ENCODE data around the gene HES4. TPM values are rescaled to one million over a fixed set of nuclear protein-coding genes. Genes with fewer than 3 reads are reported as not detected.
"Not testable (repeated sequence)": the region's sequence is repeated elsewhere in the genome, so short reads cannot be mapped to it uniquely, and the experiment has no call there.

Gene HES4
- polyA plus RNA-seq, 1 donor = 24.1 TPM

DNA sequence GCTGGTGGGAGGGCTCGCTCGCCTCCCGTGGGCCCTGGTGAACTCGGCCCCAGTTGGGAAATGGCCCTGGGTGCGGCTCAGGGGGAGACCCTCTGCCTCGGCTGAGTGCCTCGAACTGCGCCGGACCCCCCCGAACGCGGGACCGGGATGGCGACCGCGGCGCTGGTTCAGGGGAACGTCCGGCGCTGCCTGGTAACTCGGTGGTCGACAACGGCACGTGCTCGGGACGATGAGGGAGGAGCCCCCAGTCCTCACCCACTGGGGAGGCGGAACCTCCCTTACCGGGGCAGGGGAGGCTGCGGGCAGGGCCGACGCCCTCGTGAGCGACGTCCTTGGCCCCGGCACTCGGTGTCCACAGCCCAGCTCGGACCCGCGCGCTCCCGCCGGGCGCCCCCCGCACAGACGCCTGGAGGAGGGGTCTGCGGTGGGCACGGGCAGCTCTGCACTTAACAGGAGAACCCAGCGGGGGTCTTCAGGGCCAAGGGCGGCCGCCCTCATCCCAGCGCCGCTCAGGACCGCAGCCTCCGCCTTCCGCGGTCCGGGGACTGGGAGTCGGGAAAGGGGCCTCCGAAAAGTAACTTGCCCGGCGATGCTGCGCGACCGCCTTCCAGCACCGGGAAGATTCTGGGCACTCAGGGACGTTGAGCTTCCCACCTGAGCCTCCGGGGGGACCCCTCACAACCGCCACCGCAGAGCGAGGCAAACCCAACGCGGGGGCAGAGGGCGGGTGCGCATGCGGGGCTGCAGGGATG, 1.7 kb downstream of the HES4 start:
- DNase-seq = no peak

DNA sequence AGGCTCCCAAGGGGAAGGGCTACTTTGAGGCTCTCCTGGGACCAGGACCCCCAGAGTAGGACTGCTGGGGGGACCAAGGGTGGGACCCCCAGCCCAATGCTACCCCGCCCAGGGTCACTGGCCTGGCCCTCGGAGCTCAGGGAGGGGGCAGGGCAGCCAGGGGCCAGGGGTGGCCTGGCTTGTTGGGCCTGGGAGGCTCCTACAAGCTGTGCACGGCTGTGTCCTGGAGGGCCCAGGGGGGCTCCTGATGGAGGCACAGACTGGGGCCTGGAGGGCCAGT, 2.2 kb downstream of the HES4 start:
- DNase-seq = no peak

DNA sequence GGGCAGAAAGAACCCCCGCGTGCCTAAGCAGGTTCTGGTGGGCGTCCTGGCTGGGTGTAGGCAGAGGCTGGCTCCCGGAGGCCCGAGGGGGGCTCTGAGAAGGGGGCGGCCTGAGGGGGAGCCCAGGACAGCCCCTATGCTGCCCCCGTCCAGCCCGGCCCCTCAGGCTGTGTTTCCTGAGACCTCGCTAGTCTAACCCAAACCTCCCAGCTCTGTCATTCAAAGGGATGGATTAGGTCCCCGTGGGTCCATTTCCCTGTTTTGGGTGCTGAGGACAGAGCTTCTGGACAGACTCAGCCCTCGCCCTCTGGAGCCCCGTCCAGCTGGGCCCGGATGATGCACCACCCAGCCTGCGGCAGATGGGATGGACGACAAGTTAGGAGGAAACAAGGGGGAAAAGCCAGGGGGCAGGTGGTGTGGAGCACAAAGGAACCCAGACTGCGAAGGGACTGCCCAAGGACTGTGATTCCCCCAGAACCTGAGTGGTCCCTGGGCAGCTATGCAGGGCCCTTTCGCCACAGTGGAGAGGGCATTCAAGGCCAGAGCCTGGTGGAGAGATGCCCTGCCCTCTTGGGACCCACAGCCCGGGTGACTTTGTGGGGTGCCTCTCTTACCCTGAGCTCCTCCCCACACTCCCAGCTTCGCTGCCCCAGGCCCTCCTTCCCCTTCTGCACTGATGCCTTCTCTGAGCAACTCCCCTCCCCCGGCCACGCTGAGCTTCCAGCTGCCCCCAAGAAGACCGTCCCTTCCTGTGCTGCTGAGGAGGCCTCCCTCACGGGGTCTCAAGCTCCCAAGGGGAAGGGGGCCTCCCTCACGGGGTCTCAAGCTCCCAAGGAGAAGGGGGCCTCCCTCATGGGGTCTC, 2.8 kb downstream of the HES4 start:
- DNase-seq = no peak

DNA sequence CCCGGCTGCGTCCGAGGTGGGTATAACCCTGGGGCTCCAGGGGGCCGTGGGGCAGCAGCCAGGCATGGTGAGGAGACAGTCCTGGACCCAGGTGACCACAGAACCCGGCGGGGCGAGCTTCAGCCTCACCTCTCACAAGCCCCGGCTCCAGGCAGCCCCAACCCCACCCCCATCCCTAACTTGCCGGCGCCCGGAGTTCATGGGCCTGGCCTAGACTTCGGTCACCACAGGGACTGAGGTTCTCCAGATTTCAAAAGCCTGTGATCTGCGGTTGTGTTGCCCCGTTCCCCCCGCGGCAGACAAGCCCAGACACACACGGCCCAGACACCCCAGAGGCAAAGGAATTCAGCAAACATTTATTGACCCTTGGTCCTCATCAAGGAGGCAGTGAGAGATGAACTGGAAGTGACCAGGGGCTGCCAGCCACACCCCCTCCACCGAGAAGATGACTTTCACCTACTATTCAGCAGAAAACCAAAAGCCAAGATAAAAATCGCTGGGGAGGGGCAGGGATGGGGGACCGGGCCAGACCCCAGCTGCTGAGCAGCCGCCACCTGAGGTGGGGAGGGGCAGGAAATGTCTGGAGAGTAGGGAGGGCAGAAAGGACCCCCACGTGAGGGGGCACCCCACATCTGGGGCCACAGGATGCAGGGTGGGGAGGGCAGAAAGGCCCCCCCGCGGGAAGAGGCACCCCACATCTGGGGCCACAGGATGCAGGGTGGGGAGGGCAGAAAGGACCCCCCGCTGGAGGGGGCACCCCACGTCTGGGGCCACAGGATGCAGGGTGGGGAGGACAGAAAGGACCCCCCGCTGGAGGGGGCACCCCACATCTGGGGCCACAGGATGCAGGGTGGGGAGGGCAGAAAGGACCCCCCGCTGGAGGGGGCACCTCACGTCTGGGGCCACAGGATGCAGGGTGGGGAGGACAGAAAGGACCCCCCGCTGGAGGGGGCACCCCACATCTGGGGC, 3.9 kb downstream of the HES4 start:
- no peak for DNase-seq

DNA sequence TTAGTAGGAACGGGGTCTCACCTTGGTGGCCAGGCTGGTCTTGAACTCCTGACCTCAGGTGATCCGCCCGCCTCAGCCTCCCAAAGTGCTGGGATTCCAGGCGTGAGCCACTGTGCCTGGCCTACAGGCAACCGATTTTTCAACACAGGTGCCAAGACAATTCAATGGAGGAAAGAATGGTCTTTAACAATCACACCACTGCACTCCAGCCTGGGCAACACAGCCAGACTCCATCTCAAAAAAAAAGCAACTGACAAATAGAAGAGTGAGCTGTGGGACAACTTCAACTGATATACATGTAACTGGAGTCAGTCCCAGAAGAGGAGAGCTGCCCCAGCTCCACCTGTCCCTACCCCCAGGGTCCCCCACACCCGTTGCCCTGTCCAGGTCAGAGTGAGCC, 5.4 kb downstream of the HES4 start:
- DNase-seq = not testable (repeated sequence)

DNA sequence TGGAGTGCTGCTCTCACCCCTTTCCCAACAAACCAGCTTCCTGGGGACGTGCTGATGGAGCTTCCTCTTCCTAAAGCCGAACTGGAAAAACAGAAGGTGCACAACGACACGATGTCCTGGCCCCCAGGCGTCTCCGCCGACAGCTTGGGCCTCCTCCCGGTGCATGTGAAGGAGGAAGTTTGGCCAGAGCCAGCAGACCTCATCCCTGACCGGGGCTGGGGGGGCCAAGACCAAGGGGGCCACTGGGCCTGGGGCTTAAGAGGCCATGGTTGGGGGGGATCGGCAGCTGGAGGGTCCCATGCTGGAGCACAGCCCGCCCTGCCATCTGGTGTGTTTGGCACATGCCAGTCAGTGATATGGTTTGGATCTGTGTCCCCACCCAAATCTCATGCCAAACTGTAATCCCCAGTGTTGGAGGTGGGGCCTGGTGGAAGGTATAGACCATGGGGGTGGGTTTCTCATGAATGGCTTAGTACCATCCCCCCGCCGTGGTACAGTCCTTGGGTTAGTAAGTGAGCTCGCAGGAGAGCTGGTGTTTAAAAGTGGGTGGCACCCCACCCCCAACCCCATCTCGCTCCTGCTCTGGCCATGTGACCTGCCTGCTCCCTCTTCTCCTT, 6.4 kb downstream of the HES4 start:
- no peak for DNase-seq

DNA sequence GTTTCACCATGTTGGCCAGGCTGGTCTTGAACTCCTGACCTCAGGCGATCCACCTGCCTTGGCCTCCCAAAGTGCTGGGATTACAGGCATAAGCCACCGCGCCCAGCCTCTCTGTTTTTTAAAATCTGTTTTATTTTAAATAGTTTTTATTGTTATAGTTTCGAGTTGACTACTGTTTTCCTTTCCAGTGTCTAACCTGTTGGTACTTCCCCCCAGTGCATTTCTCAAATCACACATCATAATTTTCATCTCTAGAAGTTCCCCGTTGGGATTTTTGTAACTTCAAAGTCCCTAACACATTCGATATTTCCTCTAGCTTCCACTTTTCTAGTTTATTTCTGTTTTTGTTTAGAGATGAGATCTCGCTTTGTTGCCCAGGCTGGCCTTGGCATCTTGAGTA, 7.5 kb downstream of the HES4 start:
- no peak for DNase-seq

DNA sequence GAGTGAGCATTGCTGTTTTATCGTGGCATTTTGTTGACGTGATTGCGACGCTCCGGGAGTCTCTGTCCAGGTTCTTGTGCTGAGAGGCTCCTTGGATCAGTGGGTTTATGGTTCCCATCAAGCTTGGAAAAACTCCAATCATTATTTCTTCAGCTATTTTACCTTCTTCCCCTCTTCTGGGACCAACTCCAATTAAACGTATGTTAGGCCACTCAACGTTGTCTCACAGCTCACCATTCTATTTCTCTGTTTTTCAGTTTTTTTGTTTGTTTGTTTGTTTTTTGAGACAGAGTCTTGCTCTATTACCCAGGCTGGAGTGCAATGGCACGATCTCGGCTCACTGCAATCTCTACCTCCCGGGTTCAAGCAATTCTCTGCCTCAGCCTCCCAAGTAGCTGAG, 8.0 kb downstream of the HES4 start:
- no peak for DNase-seq

DNA sequence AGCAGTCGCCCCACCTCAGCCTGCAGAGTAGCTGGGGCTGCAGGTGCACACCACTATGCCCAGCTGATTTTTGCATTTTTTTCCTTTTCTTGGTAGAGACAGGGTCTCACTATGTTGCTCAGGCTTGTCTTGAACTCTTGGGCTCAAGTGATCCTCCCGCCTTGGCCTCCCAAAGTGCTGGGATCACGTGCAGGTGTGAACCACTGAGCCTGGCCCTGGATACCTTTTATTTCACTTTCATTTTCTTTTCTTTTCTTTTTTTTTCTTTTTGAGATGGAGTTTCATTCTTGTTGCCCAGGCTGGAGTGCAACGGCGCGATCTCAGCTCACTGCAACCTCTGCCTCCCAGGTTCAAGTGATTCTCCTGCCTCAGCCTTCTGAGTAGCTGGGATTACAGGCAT, 8.6 kb downstream of the HES4 start:
- not testable (repeated sequence) for DNase-seq

DNA sequence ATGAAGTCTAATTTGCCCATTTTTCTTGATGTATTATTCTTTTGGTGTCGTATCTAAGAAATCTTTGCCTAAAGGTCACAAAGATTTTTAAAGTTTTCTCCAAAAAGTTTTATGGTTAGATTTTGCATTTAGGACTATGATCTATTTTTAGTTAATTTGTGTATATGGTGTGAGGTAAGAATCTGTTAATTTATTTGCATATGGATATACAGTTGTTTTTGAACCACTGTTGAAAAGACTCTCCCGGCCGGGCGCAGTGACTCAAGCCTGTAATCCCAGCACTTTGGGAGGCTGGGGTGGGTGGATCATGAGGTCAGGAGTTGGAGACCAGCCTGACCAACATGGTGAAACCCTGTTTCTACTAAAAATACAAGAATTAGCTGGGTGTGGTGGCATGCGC, 11.8 kb downstream of the HES4 start:
- DNase-seq = not testable (repeated sequence)

DNA sequence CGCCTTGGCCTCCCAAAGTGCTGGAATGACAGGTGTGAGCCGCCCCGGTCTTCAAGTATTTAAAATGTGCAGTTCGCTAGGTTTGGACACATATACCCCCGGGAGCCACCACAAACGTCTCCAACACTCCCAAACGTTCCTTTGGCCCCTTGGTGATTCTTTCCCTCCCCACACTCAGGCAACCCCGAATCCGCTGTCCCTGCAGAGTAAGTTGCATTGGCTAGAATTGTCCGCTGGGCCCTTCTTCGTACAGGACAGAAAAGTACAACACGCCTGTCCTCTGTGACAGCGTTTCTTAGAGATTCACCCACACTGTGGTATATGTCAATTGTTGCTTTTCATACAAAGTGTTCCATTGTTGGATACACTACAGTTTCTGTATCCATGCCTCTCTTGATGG, 14.8 kb downstream of the HES4 start:
- DNase-seq = no peak

DNA sequence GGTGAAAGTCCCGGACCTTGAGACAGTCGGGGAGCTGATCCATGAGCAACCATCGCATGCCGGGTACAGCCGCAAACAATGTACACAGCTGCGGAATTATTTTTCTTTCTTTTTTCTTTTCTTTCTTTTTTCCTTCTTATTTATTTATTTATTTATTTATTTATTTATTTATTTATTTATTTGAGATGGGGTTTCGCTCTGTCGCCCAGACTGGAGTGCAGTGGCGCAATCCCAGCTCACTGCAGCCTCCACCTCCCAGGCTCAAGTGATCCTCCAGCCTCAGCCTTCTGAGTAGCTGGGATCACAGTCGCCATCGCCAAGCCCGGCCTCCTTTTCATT, 15.5 kb downstream of the HES4 start:
- no peak for DNase-seq

DNA sequence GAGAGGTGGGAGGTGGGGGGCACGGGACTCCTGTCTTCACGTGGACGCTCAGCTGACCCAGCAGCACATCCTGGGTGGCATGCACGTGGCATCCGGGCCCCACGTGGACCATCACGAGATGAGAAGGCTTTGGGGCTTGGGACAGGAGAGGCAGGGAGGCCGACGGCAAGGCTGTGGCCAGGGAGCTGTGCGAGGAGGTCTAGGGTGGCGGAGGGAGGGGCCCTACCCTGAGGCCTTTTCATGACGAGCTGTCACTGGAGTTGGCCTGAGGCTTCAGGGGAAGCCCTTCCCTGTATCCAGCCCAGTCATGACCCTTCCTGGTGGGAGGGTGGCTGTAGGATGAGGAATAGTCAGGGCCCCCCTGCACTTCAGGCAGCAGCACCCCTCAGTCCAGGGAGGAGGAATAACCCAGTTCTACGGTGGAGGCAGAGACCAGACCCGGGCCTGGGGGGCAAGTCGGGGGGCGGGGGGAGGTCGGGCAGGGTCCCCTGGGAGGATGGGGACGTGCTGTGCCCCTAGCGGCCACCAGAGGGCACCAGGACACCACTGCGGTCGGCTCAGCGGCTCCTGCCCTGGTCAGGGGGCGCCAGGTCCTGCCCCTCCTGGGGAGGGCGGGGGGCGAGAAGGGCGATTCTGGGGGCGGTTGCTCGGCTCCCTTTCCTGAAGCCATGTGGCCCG, 16.0 kb downstream of the HES4 start:
- DNase-seq = no peak

DNA sequence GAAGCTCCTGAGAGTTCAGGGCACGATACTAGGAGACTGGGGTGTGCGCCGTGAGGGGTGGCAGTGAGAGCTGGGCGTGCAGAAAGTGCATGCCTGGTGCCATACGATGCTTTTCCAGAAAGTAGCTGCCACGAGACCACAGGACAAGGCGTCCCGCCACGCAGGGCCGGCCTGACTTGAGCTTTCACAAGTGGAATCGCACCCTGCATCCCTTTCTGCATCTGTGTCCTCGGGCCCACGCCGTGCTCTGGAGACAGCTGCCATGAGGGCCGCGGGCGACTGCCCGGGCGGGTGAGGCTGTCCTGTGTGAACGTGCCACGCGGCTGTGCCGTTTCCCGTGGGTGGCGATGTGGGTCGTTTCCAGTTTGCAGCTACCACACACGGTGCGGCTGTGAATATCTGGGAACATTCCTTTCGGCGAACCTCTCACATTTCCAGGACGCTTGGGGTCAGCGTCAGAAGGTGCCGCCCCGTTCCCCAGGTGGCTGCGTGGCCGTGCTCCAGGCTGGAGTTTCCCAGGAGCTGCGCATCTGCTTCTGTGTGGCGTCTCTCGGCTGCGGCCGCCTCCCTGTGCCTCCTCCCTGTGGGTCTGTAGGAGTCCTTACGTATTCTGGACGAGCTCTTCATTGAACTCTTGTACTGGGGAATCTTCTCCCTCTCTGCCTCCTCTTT, 17.0 kb downstream of the HES4 start:
- no peak for DNase-seq

DNA sequence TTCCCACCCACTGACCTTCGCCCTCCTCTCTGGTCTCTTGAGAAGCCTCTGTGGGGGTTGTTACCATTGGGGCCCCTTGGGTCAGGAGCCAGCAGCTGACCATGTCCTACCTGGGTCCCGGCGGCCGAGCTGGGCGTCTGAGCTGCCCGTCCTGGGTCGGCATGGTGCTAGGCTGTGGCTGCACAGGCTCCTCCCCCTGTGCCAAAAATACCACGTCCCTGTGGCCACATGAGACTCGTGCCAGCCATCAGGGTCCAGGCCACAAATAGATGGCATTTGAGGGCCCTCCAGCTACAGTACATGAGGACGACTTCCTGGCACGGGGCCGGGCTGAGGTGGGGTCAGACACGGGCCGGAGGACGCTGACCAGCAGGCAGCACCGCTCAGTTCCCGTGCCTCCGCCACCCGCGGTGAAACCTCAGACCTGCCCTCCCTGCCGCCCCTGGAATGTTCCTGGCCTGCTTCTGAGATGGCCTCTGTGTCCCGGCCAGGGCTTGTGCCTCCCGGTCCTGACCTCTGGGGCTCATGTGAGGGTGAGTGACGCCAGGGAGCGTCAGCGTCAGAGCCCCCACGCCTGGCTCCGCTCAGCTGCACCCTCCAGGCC, 17.8 kb downstream of the HES4 start, which contains the start of gene PERM1:
PERM1 (minus strand) TSS at position 139 of the 604 bp plus-strand sequence. CDS start 1,064 bp downstream, outside the sequence.
- DNase-seq = no peak

DNA sequence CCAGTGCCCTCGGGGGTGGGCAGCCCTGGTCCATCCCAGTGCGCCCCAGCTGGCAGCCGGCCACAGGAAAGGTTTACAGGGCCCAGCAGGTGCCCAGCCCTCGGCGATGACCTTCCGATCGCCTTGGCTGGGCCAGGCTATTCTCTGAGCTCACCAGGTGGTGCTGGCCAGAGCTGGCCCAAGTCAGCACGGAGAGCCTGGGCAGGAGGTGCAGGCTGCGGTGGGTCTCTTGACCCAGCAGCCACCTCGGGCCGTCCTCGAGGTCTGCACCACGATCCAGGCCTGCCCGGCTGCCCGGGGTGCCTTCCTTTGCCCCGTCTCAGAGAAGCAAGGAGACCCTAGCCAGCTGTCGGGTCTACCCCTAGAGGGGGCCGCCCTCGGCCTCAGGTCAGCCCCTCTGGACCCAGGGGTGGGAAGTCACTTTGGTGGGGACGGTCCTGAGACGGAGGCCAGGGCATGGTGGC, 18.4 kb downstream of the HES4 start:
- DNase-seq = no peak

DNA sequence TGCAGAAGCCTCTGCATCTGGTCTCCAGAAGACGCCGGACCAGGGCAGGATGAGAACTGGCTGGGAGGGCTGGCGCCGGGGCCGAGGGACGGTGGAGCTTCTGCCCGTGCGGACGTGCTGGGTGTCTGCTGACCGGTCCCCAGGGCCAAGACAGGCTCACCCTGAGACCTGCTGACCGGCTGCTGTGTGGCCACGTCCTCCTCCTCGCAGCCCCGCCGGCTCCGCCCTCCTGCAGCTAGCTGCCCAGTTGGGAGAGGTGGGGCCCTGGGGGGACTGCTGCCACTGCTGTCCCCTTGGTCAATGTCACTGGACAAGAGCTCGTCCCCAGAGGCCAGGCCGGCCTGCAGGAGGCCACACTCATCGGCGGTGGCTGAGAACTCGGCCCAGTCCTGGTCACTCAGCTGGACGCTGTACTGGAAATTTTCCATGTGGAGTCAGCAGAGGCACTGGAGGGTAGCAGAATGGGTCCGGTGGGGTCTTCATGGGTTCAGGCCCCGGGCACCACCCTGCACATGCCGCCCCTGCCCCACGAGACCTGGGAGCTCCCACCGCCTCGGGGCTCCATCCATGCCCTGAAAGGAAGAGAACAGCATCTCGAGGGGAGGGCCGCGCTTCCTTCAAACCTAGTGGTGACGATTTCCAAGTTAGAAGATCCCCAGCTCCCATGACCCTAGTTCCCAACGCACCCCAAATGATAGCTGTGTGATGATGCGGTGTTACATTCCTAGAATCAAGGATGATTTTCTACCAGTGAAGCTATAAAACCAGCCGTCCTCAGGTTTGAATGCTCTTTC, 19.1 kb downstream of the HES4 start:
- DNase-seq = no peak

DNA sequence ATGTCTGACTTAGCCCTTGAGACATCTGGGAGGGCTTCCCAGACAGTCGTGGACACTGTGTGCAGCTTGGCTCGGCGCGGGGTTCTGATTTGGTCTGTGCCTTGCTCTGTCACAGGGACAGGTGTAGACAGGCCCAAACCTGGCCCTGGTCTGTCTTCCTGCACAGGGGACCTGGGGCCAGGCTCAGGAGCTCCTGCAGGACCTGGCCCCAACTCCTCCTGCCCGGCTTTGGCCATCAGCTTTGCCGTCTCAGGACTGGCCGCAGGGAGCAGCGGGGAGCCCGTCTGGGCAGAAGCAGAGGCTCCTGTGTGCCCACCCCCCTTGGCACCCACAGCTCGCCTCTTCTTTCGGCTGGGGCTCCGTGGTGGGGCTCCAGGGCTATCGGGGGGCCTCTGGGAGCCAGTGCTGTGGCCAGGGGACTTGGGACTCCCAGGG, 19.7 kb downstream of the HES4 start:
- DNase-seq = no peak

DNA sequence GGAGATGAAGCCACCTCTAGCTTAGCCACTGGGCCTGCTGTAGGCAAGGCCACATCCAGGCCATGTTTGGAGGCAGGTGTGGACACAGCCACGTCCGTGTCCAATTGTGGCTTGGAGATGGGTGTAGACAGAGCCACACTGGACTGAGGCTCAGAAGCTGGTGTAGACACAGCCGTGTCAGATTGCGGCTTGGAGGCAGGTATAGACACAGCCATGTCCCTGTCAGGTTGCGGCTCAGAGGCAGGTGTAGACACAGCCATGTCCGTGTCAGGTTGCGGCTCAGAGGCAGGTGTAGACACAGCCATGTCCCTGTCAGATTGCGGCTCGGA, 20.2 kb downstream of the HES4 start:
- DNase-seq = no peak
